AG04449 (cell line): Measurements from ENCODE around the gene CNPY3.
A peak's percentile ranks its signal among the peaks of the same experiment; 100 is the strongest.
"Not testable (repeated sequence)": the region's sequence is repeated elsewhere in the genome, so short reads cannot be mapped to it uniquely, and the experiment has no call there.

Experiments used
- CTCF ChIA-PET: fragments of 350-600 bp; formaldehyde crosslinking; extraction: SDS; loops from one replicate; lab custom pipeline; 2021; ENCODE audit warnings: antibody characterized with exemption; lab: Yijun Ruan, JAX
- POLR2A ChIA-PET: fragments of 400-600, 350-600 bp; formaldehyde crosslinking; extraction: SDS; loops from one replicate; lab custom pipeline; 2020; ENCODE audit warnings: antibody characterized with exemption, inconsistent platforms; lab: Yijun Ruan, JAX
- DNase-seq: peaks from one replicate; pipeline ENCODE4 v3.0.0-alpha.2; 2010; ENCODE audit warnings: low read depth, low spot score
- H3K4me3 ChIP-seq: 2 replicates; pipeline ENCODE4 v1.5.1; 2011; ENCODE audit warnings: low read depth, mild to moderate bottlenecking, control low read depth, low read length
- CTCF ChIP-seq: IDR thresholded peaks from one replicate; pipeline ENCODE4 v1.5.1; 2011; ENCODE audit warnings: mild to moderate bottlenecking, moderate library complexity, low read length, control low read depth, inconsistent platforms; ENCODE audit not compliant: insufficient read depth; ENCODE audit errors: missing control alignments

Gene CNPY3

GRCh38 chr6:42891199-42891722, 38.0 kb upstream of the CNPY3 start:
- POLR2A ChIA-PET, result interaction anchor here (0.7 to 1.4 kb wide), 5 partner anchors 9 to 359 kb away, joined by 3 to 9 read pairs (median 5); partner anchors contain the start of genes RPL7L1 and TBCC
- TF ChIP-seq CTCF, result no peak
- CTCF ChIA-PET, result interaction anchor here (1.2 to 4.6 kb wide), 4 partner anchors 10 to 125 kb away, joined by 3 to 37 read pairs (median 4); partner anchors contain the start of gene RPL7L1
- peak overlapping the region; percentile 99 for H3K4me3 ChIP-seq
- DNase-seq, result no peak

GRCh38 chr6:42894041-42894828, 35.0 kb upstream of the CNPY3 start:
- DNase-seq, POLR2A ChIA-PET, H3K4me3 ChIP-seq: not testable (repeated sequence)
- CTCF ChIA-PET, result interaction anchor here (3.2 to 4.6 kb wide), 2 partner anchors 7 to 232 kb away, joined by 20 to 37 read pairs; no protein-coding TSS in a partner anchor

GRCh38 chr6:42896178-42896719, 33.0 kb upstream of the CNPY3 start:
- DNase-seq, result no peak
- no peak for TF ChIP-seq CTCF
- no peak overlapping the region for H3K4me3 ChIP-seq
- ChIA-PET POLR2A (no interaction called here), CTCF (interaction anchor here (0.7 to 3.2 kb wide), 5 partner anchors 16 to 682 kb away, joined by 3 to 20 read pairs (median 3); no protein-coding TSS in a partner anchor)

- no peak for DNase-seq
- H3K4me3 ChIP-seq, result no peak overlapping the region
- ChIA-PET CTCF (interaction anchor here (0.7 to 3.7 kb wide), 10 partner anchors 9 to 245 kb away, joined by 3 to 48 read pairs (median 3); partner anchors contain the start of genes KLHDC3 and MEA1), POLR2A (no interaction called here)
- peak; percentile 41 for TF ChIP-seq CTCF
Observed at GRCh38 chr6:42898891-42899361, 30.4 kb upstream of the CNPY3 start.

GRCh38 chr6:42899871-42900270, 29.4 kb upstream of the CNPY3 start:
- CTCF ChIA-PET, result interaction anchor here (0.7 to 3.7 kb wide), 11 partner anchors 8 to 236 kb away, joined by 3 to 48 read pairs (median 9); partner anchors contain the start of genes CNPY3, KLHDC3, MEA1 and PTCRA
- POLR2A ChIA-PET, result interaction anchor here (0.8 to 0.9 kb wide), 2 partner anchors 114 to 150 kb away, joined by 3 read pairs; partner anchors contain the start of gene KLHDC3
- no peak for DNase-seq
- TF ChIP-seq CTCF, result no peak
- no peak overlapping the region for H3K4me3 ChIP-seq

GRCh38 chr6:42901538-42901957, 27.7 kb upstream of the CNPY3 start:
- no peak for DNase-seq
- no peak overlapping the region for H3K4me3 ChIP-seq
- CTCF ChIA-PET, result interaction anchor here (0.6 to 3.7 kb wide), 41 partner anchors 10 to 455 kb away, joined by 3 to 48 read pairs (median 4); partner anchors contain the start of genes CNPY3, KLHDC3, MEA1 and PEX6
- POLR2A ChIA-PET, result no interaction called here
- peak; percentile 66 for TF ChIP-seq CTCF

GRCh38 chr6:42902429-42903263, 26.6 kb upstream of the CNPY3 start:
- DNase-seq, H3K4me3 ChIP-seq, POLR2A ChIA-PET: not testable (repeated sequence)
- CTCF ChIA-PET, result interaction anchor here (0.7 to 3.6 kb wide), 14 partner anchors 9 to 454 kb away, joined by 3 to 38 read pairs (median 8); partner anchors contain the start of genes CNPY3, KLHDC3, MEA1 and PTCRA
